ENCODE results near the gene DLX6.

GRCh38 chr7:97039374-97040065, 34.2 kb downstream of the DLX6 start:
- no peak for TF ChIP-seq CTCF (conservative IDR thresholded peaks at IDR 0.05)
- TF ChIP-seq ZFX (IDR thresholded peaks at IDR 0.05) = no peak

Measured in C4-2B (cell line).